Measurements from ENCODE around the gene ZDHHC7. TPM values are rescaled to one million over a fixed set of nuclear protein-coding genes. Genes with fewer than 3 reads are reported as not detected.
A peak's percentile ranks its signal among the peaks of the same experiment; 100 is the strongest.

The ZDHHC7 gene
- total RNA-seq, 1 experiment from 2014 or later, result 39.9 TPM

DNA sequence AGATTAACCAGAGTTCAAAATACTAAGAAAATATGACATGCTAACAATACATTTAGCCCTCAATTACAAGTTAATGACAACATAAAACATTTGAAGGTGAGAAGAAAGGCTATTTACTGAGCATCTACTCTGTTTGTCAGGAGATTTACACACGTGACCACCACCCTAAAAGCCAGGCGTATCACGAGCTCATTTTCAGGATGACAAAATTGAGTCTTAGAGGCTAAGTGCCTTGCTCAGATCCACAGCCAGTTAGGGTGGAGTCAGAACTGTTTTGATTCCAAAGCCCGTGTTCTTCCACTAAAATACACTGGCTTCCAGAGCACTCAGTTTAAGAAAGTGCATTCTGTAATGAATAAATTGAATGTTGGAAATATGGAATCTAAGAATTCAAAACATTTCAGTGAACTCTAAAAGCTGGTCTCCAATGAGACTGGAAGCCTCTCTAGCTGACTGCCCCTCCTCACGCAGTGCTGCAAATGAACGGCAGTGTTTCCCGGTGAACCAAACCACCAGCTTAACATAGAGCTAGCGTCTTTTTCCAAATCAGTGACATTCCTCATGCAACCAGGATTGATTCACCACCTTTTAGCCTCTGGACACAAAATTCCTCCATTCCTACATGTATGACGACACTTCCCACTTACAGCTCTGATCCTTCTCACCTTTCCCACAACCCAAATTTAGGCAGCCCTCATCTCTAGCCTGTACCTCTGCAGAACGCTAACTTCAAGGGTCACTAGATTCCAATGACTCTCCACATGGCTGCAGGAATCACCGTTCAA, 5.9 kb downstream of the ZDHHC7 start:
- H3K27ac ChIP-seq (ENCODE audit: low read depth, low read length), result no peak overlapping the region
- CTCF ChIA-PET, result interaction anchor here (2.1 kb wide), 1 partner anchor 23 kb away, joined by 5 read pairs; no protein-coding TSS in a partner anchor
- BruUV-seq (replicated peaks), result no TSS peak

More for the DNA sequence above, 5.9 kb downstream of the ZDHHC7 start:
- TF ChIP-seq EZH2phosphoT487 (IDR thresholded peaks at IDR 0.05; ENCODE audit: borderline replicate concordance), result no peak
- no peak for TF ChIP-seq JUND (IDR thresholded peaks at IDR 0.05)
- no peak for TF ChIP-seq CBX3 (IDR thresholded peaks at IDR 0.05; ENCODE audit: low read depth)
- TF ChIP-seq ZNF274 (IDR thresholded peaks at IDR 0.05; ENCODE audit: low read depth, low read length), result no peak
- TF ChIP-seq, protein P1, sequence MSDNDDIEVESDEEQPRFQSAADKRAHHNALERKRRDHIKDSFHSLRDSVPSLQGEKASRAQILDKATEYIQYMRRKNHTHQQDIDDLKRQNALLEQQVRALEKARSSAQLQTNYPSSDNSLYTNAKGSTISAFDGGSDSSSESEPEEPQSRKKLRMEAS (IDR thresholded peaks at IDR 0.05), result no peak
- TF ChIP-seq, protein P2, sequence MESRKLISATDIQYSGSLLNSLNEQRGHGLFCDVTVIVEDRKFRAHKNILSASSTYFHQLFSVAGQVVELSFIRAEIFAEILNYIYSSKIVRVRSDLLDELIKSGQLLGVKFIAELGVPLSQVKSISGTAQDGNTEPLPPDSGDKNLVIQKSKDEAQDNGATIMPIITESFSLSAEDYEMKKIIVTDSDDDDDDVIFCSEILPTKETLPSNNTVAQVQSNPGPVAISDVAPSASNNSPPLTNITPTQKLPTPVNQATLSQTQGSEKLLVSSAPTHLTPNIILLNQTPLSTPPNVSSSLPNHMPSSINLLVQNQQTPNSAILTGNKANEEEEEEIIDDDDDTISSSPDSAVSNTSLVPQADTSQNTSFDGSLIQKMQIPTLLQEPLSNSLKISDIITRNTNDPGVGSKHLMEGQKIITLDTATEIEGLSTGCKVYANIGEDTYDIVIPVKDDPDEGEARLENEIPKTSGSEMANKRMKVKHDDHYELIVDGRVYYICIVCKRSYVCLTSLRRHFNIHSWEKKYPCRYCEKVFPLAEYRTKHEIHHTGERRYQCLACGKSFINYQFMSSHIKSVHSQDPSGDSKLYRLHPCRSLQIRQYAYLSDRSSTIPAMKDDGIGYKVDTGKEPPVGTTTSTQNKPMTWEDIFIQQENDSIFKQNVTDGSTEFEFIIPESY (IDR thresholded peaks at IDR 0.05; ENCODE audit: extremely low read depth, insufficient replicate concordance, low read length), result no peak
- no peak for TF ChIP-seq SP1 (IDR thresholded peaks at IDR 0.05; ENCODE audit: low read depth)
- TF ChIP-seq YY1 (IDR thresholded peaks at IDR 0.05; ENCODE audit: extremely low read depth, insufficient replicate concordance, low read depth, low read length), result no peak
- TF ChIP-seq SRF (IDR thresholded peaks at IDR 0.05; ENCODE audit: low read depth), result no peak
- no peak for TF ChIP-seq FOSL1 (IDR thresholded peaks at IDR 0.05; ENCODE audit: low read depth)
- TF ChIP-seq, protein P3, sequence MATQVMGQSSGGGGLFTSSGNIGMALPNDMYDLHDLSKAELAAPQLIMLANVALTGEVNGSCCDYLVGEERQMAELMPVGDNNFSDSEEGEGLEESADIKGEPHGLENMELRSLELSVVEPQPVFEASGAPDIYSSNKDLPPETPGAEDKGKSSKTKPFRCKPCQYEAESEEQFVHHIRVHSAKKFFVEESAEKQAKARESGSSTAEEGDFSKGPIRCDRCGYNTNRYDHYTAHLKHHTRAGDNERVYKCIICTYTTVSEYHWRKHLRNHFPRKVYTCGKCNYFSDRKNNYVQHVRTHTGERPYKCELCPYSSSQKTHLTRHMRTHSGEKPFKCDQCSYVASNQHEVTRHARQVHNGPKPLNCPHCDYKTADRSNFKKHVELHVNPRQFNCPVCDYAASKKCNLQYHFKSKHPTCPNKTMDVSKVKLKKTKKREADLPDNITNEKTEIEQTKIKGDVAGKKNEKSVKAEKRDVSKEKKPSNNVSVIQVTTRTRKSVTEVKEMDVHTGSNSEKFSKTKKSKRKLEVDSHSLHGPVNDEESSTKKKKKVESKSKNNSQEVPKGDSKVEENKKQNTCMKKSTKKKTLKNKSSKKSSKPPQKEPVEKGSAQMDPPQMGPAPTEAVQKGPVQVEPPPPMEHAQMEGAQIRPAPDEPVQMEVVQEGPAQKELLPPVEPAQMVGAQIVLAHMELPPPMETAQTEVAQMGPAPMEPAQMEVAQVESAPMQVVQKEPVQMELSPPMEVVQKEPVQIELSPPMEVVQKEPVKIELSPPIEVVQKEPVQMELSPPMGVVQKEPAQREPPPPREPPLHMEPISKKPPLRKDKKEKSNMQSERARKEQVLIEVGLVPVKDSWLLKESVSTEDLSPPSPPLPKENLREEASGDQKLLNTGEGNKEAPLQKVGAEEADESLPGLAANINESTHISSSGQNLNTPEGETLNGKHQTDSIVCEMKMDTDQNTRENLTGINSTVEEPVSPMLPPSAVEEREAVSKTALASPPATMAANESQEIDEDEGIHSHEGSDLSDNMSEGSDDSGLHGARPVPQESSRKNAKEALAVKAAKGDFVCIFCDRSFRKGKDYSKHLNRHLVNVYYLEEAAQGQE (IDR thresholded peaks at IDR 0.05; ENCODE audit: low read depth), result no peak
- no peak for TF ChIP-seq SIN3A (IDR thresholded peaks at IDR 0.05; ENCODE audit: low read depth)
- TF ChIP-seq, protein P4, sequence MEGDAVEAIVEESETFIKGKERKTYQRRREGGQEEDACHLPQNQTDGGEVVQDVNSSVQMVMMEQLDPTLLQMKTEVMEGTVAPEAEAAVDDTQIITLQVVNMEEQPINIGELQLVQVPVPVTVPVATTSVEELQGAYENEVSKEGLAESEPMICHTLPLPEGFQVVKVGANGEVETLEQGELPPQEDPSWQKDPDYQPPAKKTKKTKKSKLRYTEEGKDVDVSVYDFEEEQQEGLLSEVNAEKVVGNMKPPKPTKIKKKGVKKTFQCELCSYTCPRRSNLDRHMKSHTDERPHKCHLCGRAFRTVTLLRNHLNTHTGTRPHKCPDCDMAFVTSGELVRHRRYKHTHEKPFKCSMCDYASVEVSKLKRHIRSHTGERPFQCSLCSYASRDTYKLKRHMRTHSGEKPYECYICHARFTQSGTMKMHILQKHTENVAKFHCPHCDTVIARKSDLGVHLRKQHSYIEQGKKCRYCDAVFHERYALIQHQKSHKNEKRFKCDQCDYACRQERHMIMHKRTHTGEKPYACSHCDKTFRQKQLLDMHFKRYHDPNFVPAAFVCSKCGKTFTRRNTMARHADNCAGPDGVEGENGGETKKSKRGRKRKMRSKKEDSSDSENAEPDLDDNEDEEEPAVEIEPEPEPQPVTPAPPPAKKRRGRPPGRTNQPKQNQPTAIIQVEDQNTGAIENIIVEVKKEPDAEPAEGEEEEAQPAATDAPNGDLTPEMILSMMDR (IDR thresholded peaks at IDR 0.05 in 2 of 3, conservative IDR thresholded peaks at IDR 0.05 in 1 of 3; ENCODE audit: borderline replicate concordance in 1 of 3, insufficient read depth in 1 of 3, low read depth in 2 of 3, low read length in 2 of 3), result no peak
- no peak for TF ChIP-seq POLR2A (IDR thresholded peaks at IDR 0.05; ENCODE audit: borderline replicate concordance, extremely low read depth, insufficient read depth, insufficient read length)
- TF ChIP-seq EZH2 (IDR thresholded peaks at IDR 0.05), result no peak
- no peak for TF ChIP-seq TCF7L2 (IDR thresholded peaks at IDR 0.05; ENCODE audit: borderline replicate concordance, extremely low read depth, insufficient read depth, insufficient read length)
- TF ChIP-seq RAD21 (IDR thresholded peaks at IDR 0.05; ENCODE audit: low read depth), result no peak
- TF ChIP-seq ZFX (IDR thresholded peaks at IDR 0.05), result no peak
- ChIA-PET POLR2A (interaction anchor here (0.7 kb wide), 1 partner anchor 81 kb away, joined by 3 read pairs; no protein-coding TSS in a partner anchor), RAD21 (ENCODE audit: low non-redundant PET in 1 of 2, low total read pairs in 2 of 2, uncharacterized antibody in 2 of 2, unreplicated experiment in 2 of 2) (no interaction called here)
- H2AFZ ChIP-seq (ENCODE audit: low read depth, low read length, poor library complexity, severe bottlenecking), result no peak overlapping the region
- no peaks in the 10 kb centered on the region for H3K9me3 ChIP-seq (ENCODE audit: control insufficient read depth in 1 of 2, insufficient read depth in 1 of 2, low read depth in 1 of 2, low read length in 2 of 2)
- H3K9me2 ChIP-seq (ENCODE audit: insufficient read depth), result no peaks in the 10 kb centered on the region
- no peak overlapping the region for H3K9ac ChIP-seq (ENCODE audit: low read length)
- H3K36me3 ChIP-seq (ENCODE audit: control insufficient read depth in 1 of 2, insufficient read depth in 2 of 2, low read length in 2 of 2), result no peaks in the 10 kb centered on the region
- no peak for DNase-seq (ENCODE audit: low read depth, low spot score)
- H3K27me3 ChIP-seq (ENCODE audit: insufficient read depth, low read length), result no peaks in the 10 kb centered on the region
- H3K4me3 ChIP-seq (replicated peaks in 1 of 2; ENCODE audit: low read depth in 1 of 2, low read length in 2 of 2), result no peak overlapping the region
- ATAC-seq, result no peak
- H4K20me1 ChIP-seq (ENCODE audit: insufficient read depth), result peaks cover 3% of the 10 kb centered on the region; the same call in 1 of the 2 replicates
- peak overlapping the region; percentile 55 for H3K4me2 ChIP-seq (ENCODE audit: low read length)
- H3K4me1 ChIP-seq (ENCODE audit: control insufficient read depth in 1 of 2, insufficient read depth in 2 of 2, low read length in 2 of 2), result peaks cover 20 to 59% of the 10 kb centered on the region in 2 experiments
- intact Hi-C loops (cut with micrococcal nuclease), result no loop called here
- peaks cover 98% of the 10 kb centered on the region for H3K79me2 ChIP-seq (ENCODE audit: insufficient read depth, low read length)
